HEK293 (cell line): ENCODE results near the gene FZD7.

Experiments
- EGR2 ChIP-seq: fragments of 450-650 bp; formaldehyde crosslinking; IDR thresholded peaks from 2 replicates; pipeline ENCODE4 v1.5.1; 2016; ENCODE audit warnings: low read depth, missing biosample characterization, missing genetic modification characterization
- GFI1B ChIP-seq: fragments of 450-650 bp; formaldehyde crosslinking; IDR thresholded peaks from 2 replicates; pipeline ENCODE4 v1.5.1; 2016; ENCODE audit warnings: missing biosample characterization, missing genetic modification characterization
- GLI4 ChIP-seq: fragments of 450-650 bp; formaldehyde crosslinking; IDR thresholded peaks from 2 replicates; pipeline ENCODE4 v1.5.1; 2016; ENCODE audit warnings: missing biosample characterization, missing genetic modification characterization
- PRDM10 ChIP-seq: fragments of 450-650 bp; formaldehyde crosslinking; IDR thresholded peaks from 2 replicates; pipeline ENCODE4 v1.5.1; 2016; ENCODE audit warnings: missing biosample characterization, missing genetic modification characterization
- PRDM4 ChIP-seq: fragments of 450-650 bp; formaldehyde crosslinking; IDR thresholded peaks from 2 replicates; pipeline ENCODE4 v1.5.1; 2017; ENCODE audit warnings: missing biosample characterization, missing genetic modification characterization
- REPIN1 ChIP-seq: fragments of 450-650 bp; formaldehyde crosslinking; IDR thresholded peaks from 2 replicates; pipeline ENCODE4 v1.5.1; 2017; ENCODE audit warnings: missing biosample characterization, missing genetic modification characterization, low read depth
- TCF7L2 ChIP-seq: IDR thresholded peaks from 2 replicates; pipeline ENCODE4 v1.6.1; 2011; ENCODE audit warnings: low read depth, mild to moderate bottlenecking, inconsistent platforms, low read length, moderate library complexity, borderline replicate concordance
- YY1 ChIP-seq: fragments of 450-650 bp; formaldehyde crosslinking; IDR thresholded peaks from 2 replicates; pipeline ENCODE4 v1.5.1; 2018; ENCODE audit warnings: missing biosample characterization, missing genetic modification characterization
- ZBTB20 ChIP-seq: fragments of 450-650 bp; formaldehyde crosslinking; IDR thresholded peaks from 2 replicates; pipeline ENCODE4 v1.5.1; 2016; ENCODE audit warnings: missing biosample characterization, missing genetic modification characterization
- ZBTB48 ChIP-seq: fragments of 450-650 bp; formaldehyde crosslinking; IDR thresholded peaks from 2 replicates; pipeline ENCODE4 v1.5.1; 2016; ENCODE audit warnings: missing biosample characterization, missing genetic modification characterization
- ZBTB8A ChIP-seq: fragments of 450-650 bp; formaldehyde crosslinking; IDR thresholded peaks from 2 replicates; pipeline ENCODE4 v1.5.1; 2016; ENCODE audit warnings: missing biosample characterization, missing genetic modification characterization
- ZEB2 ChIP-seq: fragments of 450-650 bp; formaldehyde crosslinking; IDR thresholded peaks from 2 replicates; pipeline ENCODE4 v1.5.1; 2016; ENCODE audit warnings: missing biosample characterization, missing genetic modification characterization
- ZNF121 ChIP-seq: fragments of 450-650 bp; formaldehyde crosslinking; IDR thresholded peaks from 2 replicates; pipeline ENCODE4 v1.5.1; 2016; ENCODE audit warnings: missing biosample characterization, missing genetic modification characterization
- ZNF132 ChIP-seq: fragments of 450-650 bp; formaldehyde crosslinking; IDR thresholded peaks from 2 replicates; pipeline ENCODE4 v1.5.1; 2017; ENCODE audit warnings: missing biosample characterization, missing genetic modification characterization, borderline replicate concordance
- ZNF133 ChIP-seq: fragments of 450-650 bp; formaldehyde crosslinking; IDR thresholded peaks from 2 replicates; pipeline ENCODE4 v1.5.1; 2016; ENCODE audit warnings: missing biosample characterization, missing genetic modification characterization
- ZNF174 ChIP-seq: fragments of 450-650 bp; formaldehyde crosslinking; IDR thresholded peaks from 2 replicates; pipeline ENCODE4 v1.5.0; 2017; ENCODE audit warnings: missing biosample characterization, mild to moderate bottlenecking, missing genetic modification characterization
- ZNF274 ChIP-seq, 2 experiments: fragments of 200-500 bp in 1 of 2; fragments of 450-650 bp in 1 of 2; sonication (Bioruptor generic) in 1 of 2; formaldehyde crosslinking in 1 of 2; IDR thresholded peaks; 2 replicates each; pipeline versions ENCODE4 v1.5.1 to v1.6.1; 2014 to 2016; ENCODE audit warnings: borderline replicate concordance in 1 of 2, inconsistent platforms in 1 of 2, low read length in 1 of 2, missing biosample characterization in 1 of 2, missing genetic modification characterization in 1 of 2
- ZNF335 ChIP-seq: fragments of 450-650 bp; formaldehyde crosslinking; conservative IDR thresholded peaks from 2 replicates; pipeline ENCODE4 v1.5.1; 2016; ENCODE audit warnings: missing biosample characterization, missing genetic modification characterization
- ZNF366 ChIP-seq: fragments of 450-650 bp; formaldehyde crosslinking; conservative IDR thresholded peaks from 2 replicates; pipeline ENCODE4 v1.5.1; 2016; ENCODE audit warnings: missing biosample characterization, missing genetic modification characterization
- ZNF394 ChIP-seq: fragments of 450-650 bp; formaldehyde crosslinking; IDR thresholded peaks from 2 replicates; pipeline ENCODE4 v1.5.1; 2016; ENCODE audit warnings: missing biosample characterization, missing genetic modification characterization, mild to moderate bottlenecking, moderate library complexity, borderline replicate concordance
- ZNF404 ChIP-seq: fragments of 450-650 bp; formaldehyde crosslinking; IDR thresholded peaks from 2 replicates; pipeline ENCODE4 v1.5.1; 2017; ENCODE audit warnings: missing biosample characterization, missing genetic modification characterization
- ZNF426 ChIP-seq: fragments of 450-650 bp; formaldehyde crosslinking; IDR thresholded peaks from 2 replicates; pipeline ENCODE4 v1.5.1; 2017; ENCODE audit warnings: missing biosample characterization, missing genetic modification characterization, mild to moderate bottlenecking, inconsistent platforms, moderate library complexity
- ZNF449 ChIP-seq: fragments of 450-650 bp; formaldehyde crosslinking; IDR thresholded peaks from 2 replicates; pipeline ENCODE4 v1.5.1; 2017; ENCODE audit warnings: missing biosample characterization, mild to moderate bottlenecking, missing genetic modification characterization, moderate library complexity
- ZNF521 ChIP-seq: fragments of 450-650 bp; formaldehyde crosslinking; IDR thresholded peaks from 2 replicates; pipeline ENCODE4 v1.5.1; 2017; ENCODE audit warnings: missing biosample characterization, mild to moderate bottlenecking, missing genetic modification characterization
- ZNF529 ChIP-seq: fragments of 450-650 bp; formaldehyde crosslinking; IDR thresholded peaks from 2 replicates; pipeline ENCODE4 v1.5.1; 2017; ENCODE audit warnings: missing genetic modification characterization, missing biosample characterization; ENCODE audit not compliant: insufficient replicate concordance
- ZNF549 ChIP-seq: fragments of 450-650 bp; IDR thresholded peaks from 2 replicates; pipeline ENCODE4 v1.5.1; 2018; ENCODE audit warnings: missing biosample characterization, missing genetic modification characterization, mild to moderate bottlenecking, inconsistent platforms, moderate library complexity
- ZNF560 ChIP-seq: fragments of 450-650 bp; formaldehyde crosslinking; IDR thresholded peaks from 2 replicates; pipeline ENCODE4 v1.5.1; 2017; ENCODE audit warnings: missing biosample characterization, missing genetic modification characterization, borderline replicate concordance
- ZNF677 ChIP-seq: fragments of 450-650 bp; IDR thresholded peaks from 2 replicates; pipeline ENCODE4 v1.5.0; 2018; ENCODE audit warnings: missing biosample characterization, mild to moderate bottlenecking, missing genetic modification characterization, moderate library complexity
- ZNF768 ChIP-seq: fragments of 450-650 bp; formaldehyde crosslinking; IDR thresholded peaks from 2 replicates; pipeline ENCODE4 v1.5.1; 2018; ENCODE audit warnings: missing biosample characterization, mild to moderate bottlenecking, missing genetic modification characterization
- ZNF776 ChIP-seq: fragments of 450-650 bp; formaldehyde crosslinking; IDR thresholded peaks from 2 replicates; pipeline ENCODE4 v1.5.0; 2017; ENCODE audit warnings: missing biosample characterization, missing genetic modification characterization, borderline replicate concordance
- ZNF777 ChIP-seq: fragments of 450-650 bp; formaldehyde crosslinking; IDR thresholded peaks from 2 replicates; pipeline ENCODE4 v1.5.1; 2017; ENCODE audit warnings: missing biosample characterization, missing genetic modification characterization, borderline replicate concordance
- ZSCAN16 ChIP-seq: fragments of 450-650 bp; formaldehyde crosslinking; IDR thresholded peaks from 2 replicates; pipeline ENCODE4 v1.5.1; 2016; ENCODE audit warnings: missing biosample characterization, missing genetic modification characterization
- ZSCAN30 ChIP-seq: fragments of 450-650 bp; IDR thresholded peaks from 2 replicates; pipeline ENCODE4 v1.5.1; 2018; ENCODE audit warnings: missing biosample characterization, mild to moderate bottlenecking, missing genetic modification characterization, moderate library complexity

FZD7 gene

GRCh38 chr2:202034249-202035088, 814 bp downstream of the FZD7 start (continued):
- TF ChIP-seq PRDM10 (tag by site-specific recombination) (peak; percentile 66; the same call in 1 of the 2 replicates), ZNF366 (no peak), EGR2 (tag by site-specific recombination) (no peak), ZNF121 (tag by site-specific recombination) (no peak), ZSCAN16 (tag by site-specific recombination) (no peak), ZNF274 (IDR thresholded peaks at IDR 0.05; ENCODE audit: low read length) (no peak), ZNF274 (tag by site-specific recombination; IDR thresholded peaks at IDR 0.05; ENCODE audit: borderline replicate concordance) (no peak), ZBTB48 (tag by site-specific recombination) (no peak), ZBTB20 (tag by site-specific recombination) (peak; percentile 32; the same call in 1 of the 2 replicates), ZNF133 (tag by site-specific recombination) (0 out of 2 replicates have a peak, but pooled peaks have one; percentile 19), ZBTB8A (tag by site-specific recombination) (peak; percentile 93), ZNF777 (no peak), GLI4 (tag by site-specific recombination) (no peak), ZNF132 (tag by site-specific recombination) (no peak), ZNF394 (tag by site-specific recombination) (no peak), PRDM4 (tag by site-specific recombination) (no peak), ZNF549 (tag by site-specific recombination) (peak; percentile 78), ZNF529 (tag by site-specific recombination) (no peak), ZNF426 (no peak), REPIN1 (tag by site-specific recombination) (no peak), ZNF768 (no peak), ZSCAN30 (tag by site-specific recombination) (no peak), ZNF677 (tag by site-specific recombination) (no peak), YY1 (tag by site-specific recombination) (no peak), ZNF404 (tag by site-specific recombination) (no peak), ZEB2 (no peak), ZNF449 (peak; percentile 84), ZNF560 (tag by site-specific recombination) (no peak), ZNF174 (no peak), TCF7L2 (no peak), ZNF521 (tag by site-specific recombination) (no peak), ZNF335 (tag by site-specific recombination) (no peak), ZNF776 (tag by site-specific recombination) (no peak), GFI1B (tag by site-specific recombination) (no peak)
